NCI-H2081 (cell line): ENCODE data around the gene CACNA2D4.
"Not testable (repeated sequence)": the region's sequence is repeated elsewhere in the genome, so short reads cannot be mapped to it uniquely, and the experiment has no call there.

ENCODE experiments used
- DNase-seq, 2 experiments: peaks; one replicate each; lab custom pipeline; 2025; lab: John Stamatoyannopoulos, UW

The CACNA2D4 gene, protein sequence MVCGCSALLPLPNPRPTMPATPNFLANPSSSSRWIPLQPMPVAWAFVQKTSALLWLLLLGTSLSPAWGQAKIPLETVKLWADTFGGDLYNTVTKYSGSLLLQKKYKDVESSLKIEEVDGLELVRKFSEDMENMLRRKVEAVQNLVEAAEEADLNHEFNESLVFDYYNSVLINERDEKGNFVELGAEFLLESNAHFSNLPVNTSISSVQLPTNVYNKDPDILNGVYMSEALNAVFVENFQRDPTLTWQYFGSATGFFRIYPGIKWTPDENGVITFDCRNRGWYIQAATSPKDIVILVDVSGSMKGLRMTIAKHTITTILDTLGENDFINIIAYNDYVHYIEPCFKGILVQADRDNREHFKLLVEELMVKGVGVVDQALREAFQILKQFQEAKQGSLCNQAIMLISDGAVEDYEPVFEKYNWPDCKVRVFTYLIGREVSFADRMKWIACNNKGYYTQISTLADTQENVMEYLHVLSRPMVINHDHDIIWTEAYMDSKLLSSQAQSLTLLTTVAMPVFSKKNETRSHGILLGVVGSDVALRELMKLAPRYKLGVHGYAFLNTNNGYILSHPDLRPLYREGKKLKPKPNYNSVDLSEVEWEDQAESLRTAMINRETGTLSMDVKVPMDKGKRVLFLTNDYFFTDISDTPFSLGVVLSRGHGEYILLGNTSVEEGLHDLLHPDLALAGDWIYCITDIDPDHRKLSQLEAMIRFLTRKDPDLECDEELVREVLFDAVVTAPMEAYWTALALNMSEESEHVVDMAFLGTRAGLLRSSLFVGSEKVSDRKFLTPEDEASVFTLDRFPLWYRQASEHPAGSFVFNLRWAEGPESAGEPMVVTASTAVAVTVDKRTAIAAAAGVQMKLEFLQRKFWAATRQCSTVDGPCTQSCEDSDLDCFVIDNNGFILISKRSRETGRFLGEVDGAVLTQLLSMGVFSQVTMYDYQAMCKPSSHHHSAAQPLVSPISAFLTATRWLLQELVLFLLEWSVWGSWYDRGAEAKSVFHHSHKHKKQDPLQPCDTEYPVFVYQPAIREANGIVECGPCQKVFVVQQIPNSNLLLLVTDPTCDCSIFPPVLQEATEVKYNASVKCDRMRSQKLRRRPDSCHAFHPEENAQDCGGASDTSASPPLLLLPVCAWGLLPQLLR

DNA sequence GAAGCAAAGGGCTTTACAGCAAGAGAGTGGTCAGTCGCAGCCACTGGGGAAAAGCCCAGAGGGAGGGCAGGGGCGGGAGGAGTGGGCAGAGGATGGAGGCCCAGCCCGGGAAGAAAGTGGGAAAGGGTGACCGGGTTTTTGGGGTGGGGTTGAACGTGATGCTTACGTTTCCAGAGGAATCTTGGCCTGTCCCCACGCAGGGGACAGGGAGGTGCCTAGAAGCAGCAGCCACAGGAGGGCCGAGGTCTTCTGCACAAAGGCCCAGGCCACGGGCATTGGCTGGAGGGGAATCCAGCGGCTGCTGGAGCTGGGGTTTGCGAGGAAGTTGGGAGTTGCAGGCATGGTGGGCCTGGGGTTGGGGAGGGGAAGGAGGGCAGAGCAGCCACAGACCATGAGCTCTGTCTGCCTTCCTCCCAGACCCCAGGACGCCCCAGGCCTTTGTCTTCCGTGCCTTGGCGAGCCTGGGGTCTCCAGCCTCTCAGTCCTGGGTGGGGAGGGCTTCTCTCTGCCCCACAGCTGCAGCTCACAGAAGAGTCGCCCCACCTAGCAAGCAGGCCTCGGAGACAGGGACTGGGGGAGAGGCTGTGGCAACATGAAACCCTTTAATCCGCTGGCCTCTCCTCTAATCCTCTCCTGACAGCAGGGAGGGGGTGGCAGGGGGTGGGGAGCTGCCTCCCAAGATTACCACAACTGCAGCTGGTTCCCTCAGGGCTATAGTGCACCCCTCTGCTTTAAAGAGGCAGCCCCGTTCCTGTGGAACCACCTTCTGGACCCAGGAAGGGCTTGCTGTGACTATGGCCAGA, at the start of gene CACNA2D4:
TSS of gene CACNA2D4 (minus strand) at position 572 of the 803 bp plus-strand sequence. CDS start at position 393, 179 bp downstream.
- no peak for DNase-seq

DNA sequence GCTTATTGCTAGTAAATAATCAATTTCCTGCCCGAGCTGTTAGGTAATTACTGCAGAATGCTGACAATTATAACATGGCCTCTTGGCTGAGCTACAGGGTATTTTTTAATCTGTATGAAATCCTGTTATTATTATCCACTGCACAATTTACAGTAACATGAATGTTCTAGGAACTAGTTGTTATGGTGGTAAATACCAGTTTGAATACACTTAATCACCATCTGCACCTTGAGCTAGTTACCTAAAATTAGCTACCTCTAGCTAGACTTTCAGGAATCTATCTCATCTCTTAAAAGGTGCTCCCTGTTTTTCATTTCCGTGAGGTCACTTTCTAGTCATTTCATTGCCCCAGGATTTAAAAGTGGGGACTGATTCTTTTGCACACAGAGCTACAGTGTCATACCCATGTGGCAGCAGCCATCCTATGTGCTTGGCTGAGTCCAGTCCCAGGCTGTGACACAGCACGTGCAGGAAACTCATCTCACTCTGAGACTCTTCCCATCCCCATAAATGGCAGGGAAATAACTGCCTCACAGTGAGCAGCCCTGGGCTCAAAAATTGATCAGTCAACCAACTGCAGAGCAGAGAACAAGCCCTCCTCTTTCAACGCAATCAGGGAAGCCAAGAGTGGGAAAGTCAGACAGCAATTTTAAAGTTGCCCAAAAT, 48.2 kb upstream of the CACNA2D4 start:
- DNase-seq = peak in 1 of 2 experiments; percentile 60

DNA sequence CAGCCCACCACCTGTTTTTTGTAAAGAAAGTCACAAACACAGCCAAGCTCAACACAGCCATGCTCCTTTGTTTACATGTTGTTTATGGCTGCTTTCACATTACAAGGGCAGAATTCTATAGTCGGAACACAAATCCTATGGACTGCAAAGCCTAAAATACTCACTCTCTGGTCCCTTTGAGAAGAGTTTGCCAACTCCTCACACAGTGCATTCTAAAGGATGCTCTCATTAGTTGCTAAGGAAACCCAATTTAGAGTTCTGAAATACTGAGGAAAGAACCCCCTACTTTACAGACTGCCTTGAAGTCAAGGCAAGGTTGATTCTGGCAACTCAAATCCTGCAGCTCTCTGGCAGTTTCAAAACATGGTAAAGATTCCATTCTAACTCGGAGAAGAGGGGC, 47.5 kb upstream of the CACNA2D4 start:
- no peak for DNase-seq

DNA sequence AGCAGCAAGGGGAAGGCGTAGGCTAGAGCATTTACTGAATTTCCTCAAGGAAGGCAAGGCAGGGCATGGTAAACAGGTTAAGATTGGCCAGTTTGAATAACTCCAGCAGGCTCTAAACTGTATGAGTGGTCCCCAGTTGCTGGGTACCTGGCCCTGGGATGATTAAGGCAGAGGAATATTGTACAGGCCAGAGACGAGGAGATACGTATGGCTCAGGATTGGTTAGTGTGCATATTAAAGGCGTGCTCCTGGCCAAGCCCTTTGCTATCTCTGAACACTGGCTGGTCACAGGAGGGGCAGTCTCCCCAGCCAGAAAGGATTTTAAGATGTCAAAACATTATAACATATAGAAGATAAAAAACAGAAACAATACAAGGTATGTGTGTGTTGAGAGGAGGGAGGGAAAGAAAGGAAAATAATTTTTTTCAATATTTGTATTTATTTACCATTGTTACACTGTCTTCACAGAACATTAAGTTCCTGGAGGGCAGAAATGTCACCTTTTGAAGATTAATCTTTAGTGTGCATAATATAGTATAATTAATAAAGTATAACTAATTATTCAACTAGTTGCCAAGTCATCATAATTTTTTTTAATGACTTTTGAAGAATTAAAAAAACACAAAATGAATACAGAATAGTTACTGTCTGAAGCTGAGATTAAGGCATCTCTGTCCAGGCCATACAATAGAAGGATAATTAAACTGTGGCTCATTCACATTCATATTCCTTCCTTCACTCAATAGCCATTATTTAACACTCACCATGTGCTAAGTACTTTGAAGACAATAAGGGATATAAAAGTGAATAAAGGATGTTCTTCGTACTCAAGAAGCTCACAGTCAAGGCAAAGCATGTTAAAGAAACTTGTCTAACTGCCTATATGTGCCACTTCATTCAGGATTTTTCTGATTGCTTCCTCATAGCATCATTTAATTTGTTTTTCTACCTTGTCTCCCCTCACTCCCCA, 43.9 kb upstream of the CACNA2D4 start:
- DNase-seq = no peak

DNA sequence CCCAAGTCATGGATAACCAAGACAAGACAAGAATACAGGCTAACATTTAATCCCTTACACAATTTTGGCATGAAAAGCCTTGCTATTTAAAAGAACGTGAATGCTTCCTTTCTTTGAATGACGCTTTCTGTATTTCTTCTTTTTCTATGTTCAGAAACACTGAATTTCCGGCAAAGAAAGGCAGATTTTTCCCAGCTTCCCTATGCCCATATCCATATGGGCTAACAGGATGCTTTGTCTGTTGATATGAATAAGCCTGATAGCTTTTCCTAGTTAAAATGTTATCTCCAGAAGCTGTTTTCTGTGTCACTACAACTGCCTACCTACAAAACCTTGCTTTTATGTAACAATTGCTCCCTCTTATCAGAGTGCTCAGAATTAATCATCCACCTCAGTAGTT, 38.3 kb upstream of the CACNA2D4 start:
- DNase-seq = no peak

DNA sequence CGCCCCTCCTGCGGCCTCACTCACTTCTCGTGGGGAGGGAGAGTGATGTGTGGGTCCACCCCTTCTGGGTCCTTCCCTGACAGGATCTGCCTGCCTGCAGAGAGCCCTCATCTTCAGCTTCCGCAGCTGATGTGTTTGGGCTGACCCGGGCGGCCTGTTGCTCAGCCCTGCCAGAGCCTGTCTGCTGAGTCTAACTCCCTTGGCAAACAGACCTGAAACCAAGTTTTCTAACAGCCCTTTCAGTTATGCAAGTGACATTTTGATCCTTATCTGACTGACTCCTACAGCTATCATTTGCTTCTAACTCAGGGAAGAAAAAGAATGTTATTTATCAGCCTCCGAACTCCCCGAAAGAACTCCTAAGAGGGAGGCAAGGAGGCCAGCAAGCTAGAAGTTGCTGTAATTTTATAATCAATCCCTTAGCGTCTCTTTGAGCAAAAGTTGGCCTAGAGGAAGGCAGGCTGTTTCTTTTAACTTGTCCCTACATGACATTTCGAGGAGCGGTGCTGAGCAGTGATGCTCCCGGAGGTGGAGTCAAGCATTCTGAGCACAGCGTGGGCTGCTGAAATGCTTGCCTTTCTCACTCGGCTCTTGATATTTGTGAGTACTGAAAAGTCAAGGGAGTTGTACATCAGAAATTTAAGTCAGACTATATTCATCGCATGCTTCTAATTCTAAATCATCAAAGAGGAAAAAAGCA, 31.5 kb upstream of the CACNA2D4 start:
- DNase-seq = no peak

DNA sequence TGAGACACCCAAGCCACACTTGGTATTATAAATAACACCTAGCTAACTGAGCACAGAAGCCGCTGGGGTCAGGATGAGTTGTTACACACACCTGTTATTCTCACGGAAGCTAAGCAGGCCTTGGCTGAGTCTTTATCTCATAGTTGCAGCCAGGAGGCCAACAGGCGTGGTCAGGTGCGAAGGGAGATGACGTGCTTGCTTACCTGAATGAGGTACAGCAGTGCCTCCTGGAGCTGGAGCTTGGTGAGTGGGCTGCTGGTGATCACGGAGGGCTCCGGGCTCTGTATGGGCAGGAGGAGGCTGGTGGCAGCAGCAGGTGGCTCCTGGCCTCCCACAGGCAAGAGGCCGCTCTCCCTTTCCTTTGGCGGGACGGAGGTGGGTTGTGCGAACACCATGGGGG, 30.4 kb upstream of the CACNA2D4 start:
- DNase-seq = no peak

DNA sequence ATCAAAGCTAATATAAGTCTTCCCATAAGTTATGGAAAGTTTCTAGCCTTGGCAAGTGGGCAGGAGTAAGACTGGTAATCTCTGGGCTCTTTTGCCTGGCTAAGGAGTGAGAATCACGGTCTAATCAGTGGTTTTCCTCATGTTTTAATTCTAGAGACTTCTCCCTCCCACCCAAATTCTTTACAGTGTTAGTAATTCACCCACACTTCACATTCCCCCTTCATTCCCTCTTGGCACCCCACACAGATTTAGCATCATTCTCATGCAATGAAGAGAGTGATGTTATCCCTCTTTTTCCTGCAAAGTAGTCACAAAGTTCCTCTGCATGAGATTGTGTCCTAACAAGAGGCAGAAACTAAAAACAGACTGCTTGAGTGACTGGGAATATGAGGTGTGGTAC, 28.6 kb upstream of the CACNA2D4 start:
- no peak for DNase-seq

DNA sequence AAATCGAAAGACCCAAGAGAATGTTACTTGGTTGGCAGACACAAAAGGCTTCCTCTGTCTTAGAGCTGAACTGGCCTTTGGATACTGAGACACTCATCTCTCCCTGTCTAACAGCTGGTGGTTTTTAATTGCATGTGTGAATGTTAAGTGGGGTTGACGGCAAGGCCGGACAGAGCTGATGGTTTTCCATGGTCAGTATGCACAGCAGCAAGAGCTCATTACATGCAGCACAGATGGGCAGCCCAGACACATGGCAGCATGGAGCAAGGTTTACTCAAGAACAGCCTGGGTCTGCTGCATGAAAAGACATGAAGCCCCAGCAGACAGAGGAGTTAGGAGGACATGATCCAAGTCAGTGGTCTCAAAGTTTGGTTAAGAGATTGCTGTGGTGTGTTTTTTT, 27.8 kb upstream of the CACNA2D4 start:
- no peak for DNase-seq

DNA sequence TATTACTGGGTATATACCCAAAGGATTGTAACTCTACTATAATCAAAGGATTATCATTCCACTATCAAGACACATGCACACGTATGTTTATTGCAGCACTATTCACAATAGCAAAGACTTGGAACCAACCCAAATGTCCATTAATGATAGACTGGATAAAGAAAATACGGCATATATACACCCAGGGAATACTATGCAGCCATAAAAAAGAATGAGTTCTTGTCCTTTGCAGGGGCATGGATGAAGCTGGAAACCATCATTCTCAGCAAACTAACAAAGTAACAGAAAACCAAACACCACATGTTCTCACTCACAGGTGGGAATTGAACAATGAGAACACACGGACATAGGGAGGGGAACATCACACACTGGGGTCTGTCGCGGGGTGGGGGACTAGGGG, 27.1 kb upstream of the CACNA2D4 start:
- not testable (repeated sequence) for DNase-seq

DNA sequence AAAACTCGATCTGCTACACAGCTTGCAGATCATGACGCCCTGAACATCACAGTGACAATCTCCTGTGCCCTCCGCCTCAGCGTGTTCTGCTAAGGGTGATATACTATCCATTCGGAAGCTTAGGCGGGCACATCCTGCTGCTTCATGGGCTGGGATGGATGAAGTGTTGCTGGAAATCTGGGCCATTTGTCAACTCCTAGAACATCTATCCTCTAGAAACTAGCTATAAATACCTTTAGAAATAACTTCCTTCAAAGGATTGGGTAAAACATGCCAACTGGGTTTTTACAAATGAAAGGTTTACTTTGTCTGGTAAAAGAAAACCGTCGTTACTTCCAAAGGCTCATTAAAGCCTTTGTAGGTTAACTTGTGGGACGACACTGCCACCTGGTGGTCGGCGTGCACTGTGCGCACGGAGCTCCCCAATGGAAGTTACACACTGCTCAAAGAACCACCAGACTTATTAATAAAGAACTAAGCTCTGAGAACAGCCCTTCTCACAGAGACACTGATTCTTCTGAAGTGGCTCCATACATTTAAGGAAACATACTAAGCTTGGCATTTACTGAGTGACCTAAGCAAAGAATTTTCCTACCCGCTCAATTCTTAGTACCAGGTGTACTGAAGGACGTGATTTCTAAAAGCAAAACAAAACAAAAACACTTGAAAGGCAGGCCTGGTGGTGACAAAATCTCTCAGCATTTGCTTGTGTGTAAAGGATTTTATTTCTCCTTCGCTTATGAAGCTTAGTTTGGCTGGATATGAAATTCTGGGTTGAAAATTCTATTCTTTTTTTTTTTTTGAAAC, 21.6 kb upstream of the CACNA2D4 start:
- DNase-seq = peak; percentile 74 to 78

DNA sequence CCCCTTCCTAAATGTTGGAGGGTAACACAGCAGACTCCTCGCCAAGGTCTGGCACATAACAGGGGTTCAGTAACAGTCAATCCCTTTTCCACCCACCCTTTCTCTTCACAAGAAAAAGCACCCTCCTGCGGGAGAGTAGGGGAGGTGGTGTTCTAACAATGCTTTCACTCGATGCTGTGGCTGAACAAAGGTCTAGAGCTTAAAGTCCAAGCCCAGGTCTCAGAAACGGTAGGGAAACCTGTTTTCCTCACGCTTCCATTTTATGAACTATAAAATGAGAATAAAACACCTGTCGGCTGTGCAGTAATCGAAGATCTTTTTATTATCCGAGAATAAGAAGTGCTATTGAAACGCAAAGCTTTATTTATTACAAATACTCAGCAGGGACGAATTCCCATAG, 20.9 kb upstream of the CACNA2D4 start:
- no peak for DNase-seq

DNA sequence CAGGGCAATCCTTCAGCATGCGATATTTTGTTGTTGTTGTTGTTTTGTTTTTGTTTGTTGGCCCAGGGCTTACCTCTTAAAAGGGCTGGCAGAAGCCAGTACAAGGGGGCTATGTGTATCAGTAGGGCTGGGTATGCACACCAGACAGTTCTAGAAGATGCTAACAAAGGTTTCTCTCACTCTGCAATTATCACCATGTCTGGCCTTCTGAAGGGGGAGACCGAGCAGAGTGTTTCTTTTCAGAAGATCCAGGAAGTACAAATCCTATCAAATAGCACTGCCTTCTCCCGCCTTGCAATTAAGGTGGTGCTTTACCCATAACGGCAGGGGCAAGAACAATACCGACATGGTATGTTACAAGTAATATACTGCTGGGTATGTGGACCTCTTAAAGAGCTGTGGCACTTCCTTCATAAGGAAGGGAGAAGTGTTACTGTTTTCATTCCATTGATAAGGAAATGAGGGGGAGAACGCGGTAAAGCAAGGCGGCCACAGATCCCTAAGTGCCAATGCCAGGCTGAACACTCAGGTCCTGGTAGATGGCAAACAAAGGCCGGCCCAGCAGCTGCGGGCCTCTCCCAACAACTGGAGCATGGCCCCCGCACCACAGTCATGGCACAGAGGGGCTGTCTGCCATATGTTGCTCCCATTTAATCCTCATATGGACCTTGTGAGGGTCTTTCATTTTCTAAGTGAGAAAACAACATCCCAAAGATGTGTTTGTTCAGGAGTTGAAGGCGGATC, 19.2 kb upstream of the CACNA2D4 start:
- no peak for DNase-seq

DNA sequence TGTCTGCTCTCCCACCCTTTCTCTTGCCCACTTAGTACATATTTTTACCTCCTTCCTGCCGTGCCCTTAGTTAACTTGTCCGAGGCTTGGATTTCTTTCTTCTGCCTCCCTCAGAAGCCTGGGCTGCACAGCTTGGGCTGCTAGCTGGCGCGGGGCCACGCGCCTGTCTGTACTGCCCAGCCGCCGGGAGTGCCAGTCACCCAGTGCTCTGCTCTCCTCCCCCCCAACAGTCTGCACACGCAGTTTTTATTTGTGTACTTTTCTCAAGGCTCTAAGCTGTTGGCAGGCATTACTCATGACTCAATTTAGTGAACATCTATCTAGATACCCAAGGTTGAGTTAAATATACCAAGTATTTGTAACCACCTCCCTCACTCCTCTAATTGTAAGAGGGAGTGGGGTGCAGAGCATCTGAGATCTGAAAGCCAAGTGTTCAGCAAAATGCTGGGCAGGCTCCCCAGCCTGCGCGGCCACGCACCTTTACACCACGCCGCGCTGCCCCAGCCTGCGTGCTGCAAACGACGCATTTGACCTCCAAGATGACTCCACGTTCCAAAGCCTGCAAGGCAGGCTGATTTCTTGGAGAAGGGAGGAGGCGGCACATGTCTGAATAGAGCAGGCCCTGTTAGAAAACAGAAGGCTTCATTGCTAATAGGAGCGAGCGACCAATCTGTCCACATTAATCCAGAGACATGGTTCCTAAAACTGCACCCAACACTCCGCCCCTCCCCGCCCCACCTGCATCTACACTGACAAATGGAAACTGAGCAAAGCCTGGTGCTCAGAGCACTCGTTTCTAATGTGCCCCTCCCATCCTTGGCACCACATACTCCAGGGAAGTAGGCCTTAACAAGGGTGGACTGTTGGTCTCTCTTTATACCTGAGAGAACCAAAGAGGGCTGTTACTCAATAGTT, 18.2 kb upstream of the CACNA2D4 start:
- peak; percentile 48 to 73 for DNase-seq

DNA sequence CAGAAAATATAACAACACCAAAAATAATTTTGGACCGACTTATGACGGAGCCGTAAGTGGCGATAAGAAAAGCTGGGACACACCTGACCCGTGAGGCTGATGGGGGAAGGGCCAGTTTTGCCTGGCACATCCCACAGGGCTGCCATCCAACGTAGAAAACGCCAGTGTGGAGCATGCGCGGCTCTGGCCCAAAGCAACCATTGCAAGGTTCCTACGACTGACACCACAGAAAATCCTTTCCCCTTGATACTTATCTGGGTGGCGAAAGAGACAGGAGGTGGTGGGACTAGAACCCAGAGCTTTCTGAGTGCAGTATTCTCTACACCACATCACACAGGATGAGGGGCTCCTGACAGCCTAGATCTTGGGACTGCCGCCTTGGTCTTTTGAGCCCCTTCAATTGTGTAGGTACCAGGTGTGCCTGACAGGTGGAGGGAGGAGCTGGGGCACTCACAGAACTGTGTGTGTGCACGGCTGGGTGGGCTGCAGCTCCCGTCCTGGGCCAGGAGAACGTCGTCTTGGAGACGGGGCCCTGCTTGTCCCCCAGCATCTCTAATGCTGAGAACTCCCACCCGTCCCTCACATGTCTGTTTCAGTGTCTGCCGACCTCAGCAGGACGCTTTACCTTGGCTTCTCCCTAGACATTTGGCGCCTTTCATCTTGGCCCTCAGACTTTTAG, 17.4 kb upstream of the CACNA2D4 start:
- no peak for DNase-seq

DNA sequence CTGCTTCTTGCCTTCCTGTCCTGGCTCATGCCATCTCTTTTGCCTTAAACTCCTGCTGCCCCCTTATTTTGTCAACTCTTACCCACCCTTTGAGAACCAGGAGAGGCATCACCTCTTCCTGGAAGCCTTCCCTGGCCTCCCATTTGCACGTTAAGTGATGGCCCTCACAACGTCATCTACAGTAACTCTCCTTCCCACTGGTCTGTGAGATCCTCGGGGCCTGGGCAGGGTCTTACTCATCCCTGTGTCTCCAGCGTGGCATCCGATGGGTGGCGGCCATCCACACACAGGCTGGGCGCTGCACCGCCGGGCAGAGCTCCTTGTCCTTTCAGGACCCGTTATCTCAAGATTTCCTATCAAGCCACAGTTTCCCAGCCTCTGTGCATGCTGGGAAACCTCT, 16.8 kb upstream of the CACNA2D4 start:
- no peak for DNase-seq
